Nephron progenitor cell (in vitro differentiated cells): ENCODE results near the gene TTC33.

Source experiments
- DNase-seq: peaks from one replicate; pipeline ENCODE4 v3.0.0; 2021
- H3K27ac Mint-ChIP-seq: 2 replicates; pipeline ENCODE4 v1.8.0; 2021; ENCODE audit warnings: mild to moderate bottlenecking, moderate library complexity, mixed read lengths
- H3K27me3 Mint-ChIP-seq: 2 replicates; pipeline ENCODE4 v1.8.0; 2021; ENCODE audit warnings: mild to moderate bottlenecking, low read depth, mixed read lengths; ENCODE audit not compliant: poor library complexity
- H3K36me3 Mint-ChIP-seq: 2 replicates; pipeline ENCODE4 v1.8.0; 2021; ENCODE audit warnings: low read depth, mixed read lengths
- H3K4me1 Mint-ChIP-seq: 2 replicates; pipeline ENCODE4 v1.8.0; 2021; ENCODE audit warnings: mixed read lengths
- H3K4me3 Mint-ChIP-seq: 2 replicates; pipeline ENCODE4 v1.8.0; 2021; ENCODE audit warnings: mild to moderate bottlenecking, moderate library complexity, mixed read lengths
- H3K9me3 Mint-ChIP-seq: 2 replicates; pipeline ENCODE4 v1.8.0; 2021; ENCODE audit warnings: mild to moderate bottlenecking, moderate library complexity, mixed read lengths
- TF ChIP-seq, protein P1 (sequence below): fragments of 200-600 bp; sonication (generic); IDR thresholded peaks from 2 replicates; pipeline ENCODE4 v1.5.0; 2021; ENCODE audit warnings: antibody characterized with exemption

The TTC33 gene

DNA sequence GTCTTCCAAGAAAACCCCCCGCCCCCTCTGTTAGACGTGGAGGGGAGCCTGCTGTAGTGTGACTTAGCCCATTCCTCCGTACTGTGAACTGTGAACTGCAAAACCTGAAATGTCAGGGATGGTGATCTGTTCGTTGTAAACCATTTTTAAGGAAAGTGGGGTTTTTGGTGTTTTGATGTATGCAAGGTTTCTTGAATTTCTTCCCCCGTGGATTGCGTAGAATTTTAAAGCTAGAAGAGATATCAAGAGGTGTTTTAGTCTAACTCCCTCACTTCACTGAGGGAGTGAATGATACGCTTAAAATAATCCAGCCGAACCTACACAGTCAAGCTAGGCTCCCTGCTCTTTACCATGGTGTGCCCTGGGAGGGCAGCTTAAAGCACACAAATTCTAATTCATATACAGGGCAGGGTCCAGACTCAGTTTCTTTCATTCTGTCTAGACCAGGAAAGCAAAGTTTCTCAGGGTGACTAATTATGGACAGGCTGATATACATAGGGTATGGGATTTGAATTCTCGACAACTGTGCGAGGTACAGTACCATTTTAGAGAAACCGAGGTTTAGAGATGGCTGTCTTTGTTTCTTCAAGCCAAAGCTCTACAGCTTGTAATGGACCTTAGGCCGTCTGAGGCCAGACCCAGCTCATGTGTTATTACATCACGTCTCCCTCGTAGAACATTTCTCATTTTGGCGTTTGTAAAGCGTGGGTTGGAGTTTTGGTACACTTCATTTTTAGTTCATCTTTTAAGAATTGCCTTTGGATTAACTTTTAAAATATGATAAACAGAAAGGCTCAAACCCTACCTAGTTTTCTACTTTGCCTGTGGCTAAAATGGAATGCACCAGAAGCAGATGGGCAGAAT, 73.4 kb downstream of the TTC33 start:
- TF ChIP-seq, protein P1, sequence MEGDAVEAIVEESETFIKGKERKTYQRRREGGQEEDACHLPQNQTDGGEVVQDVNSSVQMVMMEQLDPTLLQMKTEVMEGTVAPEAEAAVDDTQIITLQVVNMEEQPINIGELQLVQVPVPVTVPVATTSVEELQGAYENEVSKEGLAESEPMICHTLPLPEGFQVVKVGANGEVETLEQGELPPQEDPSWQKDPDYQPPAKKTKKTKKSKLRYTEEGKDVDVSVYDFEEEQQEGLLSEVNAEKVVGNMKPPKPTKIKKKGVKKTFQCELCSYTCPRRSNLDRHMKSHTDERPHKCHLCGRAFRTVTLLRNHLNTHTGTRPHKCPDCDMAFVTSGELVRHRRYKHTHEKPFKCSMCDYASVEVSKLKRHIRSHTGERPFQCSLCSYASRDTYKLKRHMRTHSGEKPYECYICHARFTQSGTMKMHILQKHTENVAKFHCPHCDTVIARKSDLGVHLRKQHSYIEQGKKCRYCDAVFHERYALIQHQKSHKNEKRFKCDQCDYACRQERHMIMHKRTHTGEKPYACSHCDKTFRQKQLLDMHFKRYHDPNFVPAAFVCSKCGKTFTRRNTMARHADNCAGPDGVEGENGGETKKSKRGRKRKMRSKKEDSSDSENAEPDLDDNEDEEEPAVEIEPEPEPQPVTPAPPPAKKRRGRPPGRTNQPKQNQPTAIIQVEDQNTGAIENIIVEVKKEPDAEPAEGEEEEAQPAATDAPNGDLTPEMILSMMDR, result no peak
- Mint-ChIP-seq H3K4me3 (peak overlapping the region; percentile 93), H3K4me1 (peaks cover 44% of the 10 kb centered on the region), H3K27ac (no peak overlapping the region), H3K9me3 (no peaks in the 10 kb centered on the region), H3K27me3 (peaks cover 60% of the 10 kb centered on the region), H3K36me3 (no peaks in the 10 kb centered on the region)
- no peak for DNase-seq

DNA sequence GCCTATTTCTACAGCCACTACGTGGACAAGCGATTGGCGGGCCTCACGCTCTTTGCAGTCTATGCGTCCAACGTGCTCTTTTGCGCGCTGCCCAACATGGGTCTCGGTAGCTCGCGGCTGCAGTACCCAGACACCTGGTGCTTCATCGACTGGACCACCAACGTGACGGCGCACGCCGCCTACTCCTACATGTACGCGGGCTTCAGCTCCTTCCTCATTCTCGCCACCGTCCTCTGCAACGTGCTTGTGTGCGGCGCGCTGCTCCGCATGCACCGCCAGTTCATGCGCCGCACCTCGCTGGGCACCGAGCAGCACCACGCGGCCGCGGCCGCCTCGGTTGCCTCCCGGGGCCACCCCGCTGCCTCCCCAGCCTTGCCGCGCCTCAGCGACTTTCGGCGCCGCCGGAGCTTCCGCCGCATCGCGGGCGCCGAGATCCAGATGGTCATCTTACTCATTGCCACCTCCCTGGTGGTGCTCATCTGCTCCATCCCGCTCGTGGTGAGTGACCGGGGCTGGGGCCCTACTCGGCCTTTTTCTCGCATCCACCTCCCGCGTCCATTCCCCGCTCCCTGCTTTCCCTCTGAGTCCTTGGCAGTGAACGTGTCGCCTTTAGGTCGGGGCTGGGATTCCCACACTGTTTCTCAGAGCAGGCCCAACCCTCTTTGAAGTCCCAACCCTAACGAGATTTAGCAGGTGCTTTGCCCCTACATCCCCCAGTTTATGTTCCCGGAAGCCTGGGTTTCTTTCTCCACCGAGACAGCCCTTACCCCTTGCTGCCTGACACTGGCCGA, 74.2 kb downstream of the TTC33 start:
- no peak overlapping the region for H3K27ac Mint-ChIP-seq
- H3K9me3 Mint-ChIP-seq, result no peaks in the 10 kb centered on the region
- H3K4me3 Mint-ChIP-seq, result peak overlapping the region; percentile 93
- peaks cover 64% of the 10 kb centered on the region for H3K27me3 Mint-ChIP-seq
- TF ChIP-seq, protein P1, result no peak
- no peaks in the 10 kb centered on the region for H3K36me3 Mint-ChIP-seq
- peak; percentile 37 for DNase-seq
- H3K4me1 Mint-ChIP-seq, result peaks cover 53% of the 10 kb centered on the region

DNA sequence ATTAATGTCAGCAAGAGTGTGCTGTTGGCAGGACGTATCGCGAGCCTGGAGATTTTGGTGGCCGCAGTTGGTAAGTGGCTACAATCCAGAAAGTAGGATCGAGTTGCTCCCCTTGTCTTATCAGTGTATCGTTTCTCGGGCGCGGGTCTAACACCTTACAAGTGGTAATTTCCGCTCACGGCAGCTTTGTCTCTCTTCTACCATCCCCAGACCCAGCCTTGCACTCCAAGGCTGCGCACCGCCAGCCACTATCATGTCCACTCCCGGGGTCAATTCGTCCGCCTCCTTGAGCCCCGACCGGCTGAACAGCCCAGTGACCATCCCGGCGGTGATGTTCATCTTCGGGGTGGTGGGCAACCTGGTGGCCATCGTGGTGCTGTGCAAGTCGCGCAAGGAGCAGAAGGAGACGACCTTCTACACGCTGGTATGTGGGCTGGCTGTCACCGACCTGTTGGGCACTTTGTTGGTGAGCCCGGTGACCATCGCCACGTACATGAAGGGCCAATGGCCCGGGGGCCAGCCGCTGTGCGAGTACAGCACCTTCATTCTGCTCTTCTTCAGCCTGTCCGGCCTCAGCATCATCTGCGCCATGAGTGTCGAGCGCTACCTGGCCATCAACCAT, 74.9 kb downstream of the TTC33 start:
- TF ChIP-seq, protein P1, result no peak
- no peaks in the 10 kb centered on the region for H3K36me3 Mint-ChIP-seq
- DNase-seq, result peak; percentile 35
- no peaks in the 10 kb centered on the region for H3K9me3 Mint-ChIP-seq
- peaks cover 56% of the 10 kb centered on the region for H3K4me1 Mint-ChIP-seq
- no peak overlapping the region for H3K27ac Mint-ChIP-seq
- H3K4me3 Mint-ChIP-seq, result peak overlapping the region; percentile 93
- peaks cover 60% of the 10 kb centered on the region for H3K27me3 Mint-ChIP-seq

DNA sequence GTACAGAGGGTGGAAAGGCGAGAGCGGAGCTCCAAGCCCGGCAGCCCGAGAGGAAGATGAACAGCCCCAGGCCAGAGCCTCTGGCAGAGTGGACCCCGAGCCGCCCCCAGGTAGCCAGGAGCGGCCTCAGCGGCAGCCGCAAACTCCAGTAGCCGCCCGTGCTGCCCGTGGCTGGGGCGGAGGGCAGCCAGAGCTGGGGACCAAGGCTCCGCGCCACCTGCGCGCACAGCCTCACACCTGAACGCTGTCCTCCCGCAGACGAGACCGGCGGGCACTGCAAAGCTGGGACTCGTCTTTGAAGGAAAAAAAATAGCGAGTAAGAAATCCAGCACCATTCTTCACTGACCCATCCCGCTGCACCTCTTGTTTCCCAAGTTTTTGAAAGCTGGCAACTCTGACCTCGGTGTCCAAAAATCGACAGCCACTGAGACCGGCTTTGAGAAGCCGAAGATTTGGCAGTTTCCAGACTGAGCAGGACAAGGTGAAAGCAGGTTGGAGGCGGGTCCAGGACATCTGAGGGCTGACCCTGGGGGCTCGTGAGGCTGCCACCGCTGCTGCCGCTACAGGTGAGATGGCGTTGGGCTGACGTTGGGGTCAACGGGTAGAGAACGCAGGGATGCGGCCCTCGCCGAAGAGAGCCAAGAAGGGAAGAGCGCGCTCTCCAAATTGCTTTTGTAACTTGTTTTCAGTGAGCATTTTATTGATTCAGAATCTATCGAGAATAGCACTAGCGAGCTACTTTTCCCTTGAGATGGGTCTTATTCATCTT, 75.7 kb downstream of the TTC33 start, which contains the start of gene PTGER4:
Gene PTGER4 (plus strand): TSS at position 3 of the 769 bp plus-strand sequence. CDS start 1,079 bp downstream, outside the sequence.
- TF ChIP-seq, protein P1, result no peak
- Mint-ChIP-seq H3K4me3 (peak within 1 kb of the TSS; percentile 93), H3K27ac (peak within 1 kb of the TSS; percentile 83), H3K4me1 (peaks cover 56% of the 10 kb centered on the region), H3K9me3 (no peaks in the 10 kb centered on the region), H3K27me3 (peaks cover 60% of the 10 kb centered on the region), H3K36me3 (no peaks in the 10 kb centered on the region)
- no peak for DNase-seq

DNA sequence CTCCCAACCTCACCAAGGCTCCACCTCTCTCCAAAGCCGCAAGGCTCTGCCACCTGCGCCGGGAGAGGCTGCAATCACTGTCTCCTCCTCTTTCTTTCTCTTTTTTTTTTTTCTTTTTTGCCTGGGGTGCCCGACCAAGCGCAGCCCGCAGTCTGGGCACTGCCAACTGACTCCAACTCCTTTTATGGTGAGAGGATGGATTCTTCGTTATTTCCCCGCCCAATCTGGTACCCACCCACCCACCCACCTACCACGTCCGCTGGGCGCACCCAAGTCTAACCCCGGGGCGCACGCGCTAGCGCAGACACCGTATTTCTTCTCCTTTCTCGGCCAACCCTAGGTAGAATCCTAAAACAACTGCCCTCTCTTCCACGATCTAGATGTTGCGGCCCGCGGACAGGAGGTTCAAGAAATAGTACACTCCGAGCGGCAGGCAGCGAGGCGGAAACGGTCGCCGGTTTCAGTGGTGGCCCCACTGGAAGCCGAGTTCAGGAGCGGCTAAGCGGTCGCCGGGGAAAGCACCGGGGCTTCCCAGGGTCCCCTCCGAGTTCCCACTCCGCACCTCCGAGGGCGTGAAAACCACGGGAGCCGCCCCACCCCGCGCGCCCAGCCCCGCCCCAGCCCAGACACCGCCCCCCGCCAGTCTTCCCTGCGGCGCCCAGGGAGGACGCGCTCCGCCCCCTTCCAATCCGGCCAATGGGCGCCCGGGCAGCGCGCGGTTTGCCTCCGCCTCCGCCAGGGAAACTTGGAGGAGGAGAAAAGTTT, 76.4 kb downstream of the TTC33 start:
- H3K27ac Mint-ChIP-seq, result peak overlapping the region; percentile 83
- DNase-seq, result peak; percentile 93

More for the DNA sequence above, 76.4 kb downstream of the TTC33 start:
- H3K9me3 Mint-ChIP-seq, result no peaks in the 10 kb centered on the region
- TF ChIP-seq, protein P1, result no peak
- no peaks in the 10 kb centered on the region for H3K36me3 Mint-ChIP-seq
- H3K27me3 Mint-ChIP-seq, result peaks cover 57% of the 10 kb centered on the region
- H3K4me1 Mint-ChIP-seq, result peaks cover 56% of the 10 kb centered on the region
- H3K4me3 Mint-ChIP-seq, result peak overlapping the region; percentile 93
